ENCODE measurements around the gene NLRP10. TPM values are rescaled to one million over a fixed set of nuclear protein-coding genes. Genes with fewer than 3 reads are reported as not detected.

NLRP10 gene
- total RNA-seq, 3 donors from 2014 or later = not detected

GRCh38 chr11:7983832-7984590 lies 18.8 kb upstream of the NLRP10 start:
- intact Hi-C loops (cut with DNase I, micrococcal nuclease) = loop anchor here in 1 of 2 donors (10.0 kb wide), 1 partner anchor 89 kb away; no protein-coding TSS in a partner anchor
- Histone ChIP-seq H3K36me3 (ENCODE audit: low read depth) (no peaks in the 10 kb centered on the region), H3K4me1 (ENCODE audit: low read depth) (peaks cover 23% of the 10 kb centered on the region), H3K9me3 (no peaks in the 10 kb centered on the region), H3K4me3 (no peak overlapping the region)
- DNase-seq = no peak
- no peak for ATAC-seq
- TF ChIP-seq CTCF (IDR thresholded peaks at IDR 0.05) = no peak

- peaks cover 9% of the 10 kb centered on the region for H3K4me1 ChIP-seq (ENCODE audit: low read depth)
- no peak for ATAC-seq
- no peaks in the 10 kb centered on the region for H3K9me3 ChIP-seq
- H3K4me3 ChIP-seq = no peak overlapping the region
- no peaks in the 10 kb centered on the region for H3K36me3 ChIP-seq (ENCODE audit: low read depth)
- intact Hi-C loops (cut with DNase I, micrococcal nuclease) = loop anchor here in 1 of 2 donors (10.0 kb wide), 1 partner anchor 88 kb away; no protein-coding TSS in a partner anchor
- TF ChIP-seq CTCF (IDR thresholded peaks at IDR 0.05) = no peak
- DNase-seq = no peak
Observed at GRCh38 chr11:7982582-7983119, 17.4 kb upstream of the NLRP10 start.

GRCh38 chr11:7981619-7982157 lies 16.4 kb upstream of the NLRP10 start:
- no peaks in the 10 kb centered on the region for H3K9me3 ChIP-seq
- H3K36me3 ChIP-seq (ENCODE audit: low read depth) = no peaks in the 10 kb centered on the region
- DNase-seq (no peak), ATAC-seq (no peak)
- H3K4me3 ChIP-seq = no peak overlapping the region
- H3K4me1 ChIP-seq (ENCODE audit: low read depth) = peaks cover 5% of the 10 kb centered on the region
- TF ChIP-seq CTCF (IDR thresholded peaks at IDR 0.05) = no peak
- intact Hi-C loops (cut with DNase I, micrococcal nuclease) = loop anchor here in 1 of 2 donors (10.0 kb wide), 1 partner anchor 87 kb away; no protein-coding TSS in a partner anchor

- DNase-seq = no peak
Observed at GRCh38 chr11:7977232-7977917, 12.1 kb upstream of the NLRP10 start.

More at GRCh38 chr11:7977232-7977917, 12.1 kb upstream of the NLRP10 start:
- no peak for TF ChIP-seq CTCF (IDR thresholded peaks at IDR 0.05)
- H3K4me1 ChIP-seq (ENCODE audit: low read depth) = no peaks in the 10 kb centered on the region
- H3K36me3 ChIP-seq (ENCODE audit: low read depth) = no peaks in the 10 kb centered on the region
- H3K4me3 ChIP-seq = no peak overlapping the region
- intact Hi-C loops (cut with DNase I, micrococcal nuclease) = no loop called here
- ATAC-seq = no peak
- no peaks in the 10 kb centered on the region for H3K9me3 ChIP-seq
